ENCODE measurements around the gene GABBR1.

Gene GABBR1

DNA sequence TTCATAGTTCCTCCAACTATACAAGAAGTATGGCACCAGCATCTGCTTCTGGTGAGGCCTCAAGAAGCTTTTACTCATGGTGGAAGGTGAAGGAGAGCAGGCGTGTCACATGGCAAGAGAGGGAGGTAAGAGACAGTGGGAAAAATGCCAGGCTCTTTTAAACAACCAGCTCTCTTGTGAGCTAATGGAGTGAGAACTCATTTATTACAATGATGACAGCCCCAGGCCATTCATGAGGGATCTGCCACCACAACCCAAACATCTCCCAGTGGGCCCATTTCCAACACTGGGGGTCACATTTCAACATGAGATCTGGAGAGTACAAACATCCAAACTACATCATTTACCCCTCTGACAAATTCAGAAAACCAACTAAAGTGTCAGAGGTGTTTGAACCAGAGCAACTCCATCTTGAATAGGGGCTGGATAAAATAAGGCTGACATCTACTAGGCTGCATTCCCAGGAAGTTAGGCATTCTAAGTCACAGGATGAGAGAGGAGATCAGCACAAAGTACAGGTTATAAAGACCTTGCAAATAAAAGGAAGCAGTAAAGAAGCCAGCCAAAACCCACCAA, 71.3 kb downstream of the GABBR1 start:
- DNase-seq = no peak

DNA sequence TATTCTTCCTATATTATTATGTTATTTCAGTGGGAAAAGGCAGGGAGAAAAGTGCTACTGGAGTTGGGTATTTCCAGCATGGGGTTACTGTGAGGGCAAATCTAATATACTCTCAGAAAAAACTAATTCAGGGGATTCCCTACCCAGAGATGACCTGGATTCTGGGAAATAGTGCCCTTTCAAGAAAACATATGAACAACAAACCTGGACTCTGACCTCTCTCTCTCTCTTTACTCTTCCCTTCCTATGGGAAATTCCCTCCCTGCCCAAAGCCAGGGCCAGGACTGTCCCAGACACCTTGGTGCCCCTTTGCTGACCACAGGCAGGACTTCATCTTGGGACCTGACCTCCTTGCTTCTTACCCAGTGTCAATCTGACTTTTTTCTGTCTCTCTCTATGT, 71.9 kb downstream of the GABBR1 start:
- DNase-seq = no peak

DNA sequence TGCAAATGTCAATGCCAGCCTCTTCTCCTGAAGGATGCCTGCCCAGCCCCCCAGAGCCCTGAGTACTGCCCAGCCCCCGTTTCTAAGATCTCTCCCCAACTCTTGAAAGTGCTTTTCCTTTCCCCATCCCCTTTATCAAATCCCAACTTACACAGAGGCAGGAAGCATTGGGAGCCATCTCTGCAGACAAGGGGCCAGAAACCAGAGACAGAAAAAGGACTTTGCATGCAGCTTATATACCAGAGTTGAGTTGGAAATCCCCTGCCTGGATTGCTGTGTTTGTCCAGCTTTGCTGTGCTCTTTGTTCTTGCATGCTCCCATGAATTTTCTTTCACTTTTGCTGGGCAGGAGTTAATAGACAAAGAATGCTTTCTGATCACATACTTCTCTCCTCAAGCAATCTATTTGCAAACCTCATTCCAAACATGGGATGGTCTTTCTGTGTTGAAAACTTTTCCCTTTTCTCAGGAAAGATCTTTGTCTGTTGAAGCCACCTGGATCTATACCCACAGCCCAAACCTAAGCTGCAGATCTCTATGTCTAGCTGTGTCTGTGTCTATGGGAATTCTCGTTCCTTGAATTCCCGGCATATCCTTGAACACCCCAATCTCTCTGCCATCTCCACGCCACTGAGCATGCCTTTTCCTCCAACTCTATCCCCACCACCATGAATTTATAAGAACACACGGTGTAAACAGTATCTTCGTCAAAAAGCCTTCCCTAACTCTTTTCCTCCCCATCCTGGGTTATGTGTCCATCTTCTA, 73.3 kb downstream of the GABBR1 start, which contains the start of gene UBD:
TSS of gene UBD (minus strand) at position 209 of the 764 bp plus-strand sequence. CDS start at position 178, 31 bp downstream.
- no peak for DNase-seq

DNA sequence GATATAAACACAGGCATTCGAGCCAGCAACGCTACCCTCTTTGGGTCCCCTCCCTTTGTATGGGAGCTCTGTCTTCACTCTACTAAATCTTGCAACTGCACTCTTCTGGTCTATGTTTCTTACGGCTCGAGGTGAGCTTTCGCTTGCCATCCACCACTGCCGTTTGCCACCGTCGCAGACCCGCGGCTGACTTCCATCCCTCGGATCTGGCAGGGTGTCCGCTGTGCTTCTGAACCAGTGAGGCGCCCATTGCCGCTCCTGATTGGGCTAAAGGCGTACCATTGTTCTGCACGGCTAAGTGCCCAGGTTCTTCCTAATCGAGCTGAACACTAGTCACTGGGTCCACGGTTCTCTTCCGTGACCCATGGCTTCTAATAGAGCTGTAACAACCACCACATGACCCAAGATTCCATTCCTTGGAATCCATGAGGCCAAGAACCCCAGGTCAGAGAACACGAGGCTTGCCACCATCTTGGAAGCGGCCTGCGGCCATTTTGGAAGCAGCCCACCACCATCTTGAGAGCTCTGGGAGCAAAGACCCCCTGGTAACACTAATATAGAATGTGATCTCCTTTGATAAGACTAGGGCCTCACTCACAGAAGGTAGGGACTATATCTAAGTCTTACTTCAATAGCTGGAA, 74.4 kb downstream of the GABBR1 start:
- DNase-seq = no peak

DNA sequence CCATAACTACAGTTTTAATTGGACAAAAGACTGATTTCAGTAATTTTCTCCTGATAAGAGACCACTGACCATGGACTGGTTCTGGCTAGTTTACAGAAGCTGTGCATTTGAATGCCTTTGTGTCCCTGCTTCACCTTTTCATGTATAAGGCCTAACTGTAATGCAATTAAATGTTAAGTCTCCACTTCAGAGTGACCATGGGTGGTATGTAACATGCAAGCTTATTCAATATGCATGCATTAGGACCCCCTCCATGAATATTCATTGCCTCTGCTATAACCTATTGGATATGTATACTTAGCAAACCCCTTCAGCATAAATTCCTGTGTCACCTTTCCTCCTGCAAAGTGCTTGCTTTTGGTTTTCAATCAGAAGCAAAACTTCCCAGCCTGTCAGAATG, 75.7 kb downstream of the GABBR1 start:
- DNase-seq = no peak

DNA sequence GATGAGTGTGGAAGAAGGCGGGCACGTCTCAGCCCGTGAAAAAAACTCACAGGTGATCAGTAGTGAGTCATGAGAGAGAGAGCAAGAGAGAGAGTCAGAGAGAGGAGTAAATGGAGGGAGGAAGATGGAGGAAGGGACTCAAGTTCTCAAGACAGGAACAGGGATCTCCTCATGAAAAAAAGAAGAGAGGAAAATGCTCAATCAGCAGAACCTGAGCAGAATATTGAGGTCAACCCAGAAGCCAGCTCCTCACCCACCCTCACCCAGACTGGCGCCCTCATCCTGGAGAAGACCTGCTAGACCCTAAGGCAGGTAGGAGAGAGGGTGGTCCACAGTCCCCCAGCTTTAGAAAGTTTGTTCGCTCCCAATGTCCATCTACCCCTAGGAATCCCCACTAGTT, 78.2 kb downstream of the GABBR1 start:
- no peak for DNase-seq

DNA sequence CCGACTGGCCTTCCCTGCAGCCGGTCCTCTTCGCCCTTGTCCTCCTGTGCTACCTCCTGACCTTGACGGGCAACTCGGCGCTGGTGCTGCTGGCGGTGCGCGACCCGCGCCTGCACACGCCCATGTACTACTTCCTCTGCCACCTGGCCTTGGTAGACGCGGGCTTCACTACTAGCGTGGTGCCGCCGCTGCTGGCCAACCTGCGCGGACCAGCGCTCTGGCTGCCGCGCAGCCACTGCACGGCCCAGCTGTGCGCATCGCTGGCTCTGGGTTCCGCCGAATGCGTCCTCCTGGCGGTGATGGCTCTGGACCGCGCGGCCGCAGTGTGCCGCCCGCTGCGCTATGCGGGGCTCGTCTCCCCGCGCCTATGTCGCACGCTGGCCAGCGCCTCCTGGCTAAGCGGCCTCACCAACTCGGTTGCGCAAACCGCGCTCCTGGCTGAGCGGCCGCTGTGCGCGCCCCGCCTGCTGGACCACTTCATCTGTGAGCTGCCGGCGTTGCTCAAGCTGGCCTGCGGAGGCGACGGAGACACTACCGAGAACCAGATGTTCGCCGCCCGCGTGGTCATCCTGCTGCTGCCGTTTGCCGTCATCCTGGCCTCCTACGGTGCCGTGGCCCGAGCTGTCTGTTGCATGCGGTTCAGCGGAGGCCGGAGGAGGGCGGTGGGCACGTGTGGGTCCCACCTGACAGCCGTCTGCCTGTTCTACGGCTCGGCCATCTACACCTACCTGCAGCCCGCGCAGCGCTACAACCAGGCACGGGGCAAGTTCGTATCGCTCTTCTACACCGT, 79.5 kb downstream of the GABBR1 start:
- no peak for DNase-seq

DNA sequence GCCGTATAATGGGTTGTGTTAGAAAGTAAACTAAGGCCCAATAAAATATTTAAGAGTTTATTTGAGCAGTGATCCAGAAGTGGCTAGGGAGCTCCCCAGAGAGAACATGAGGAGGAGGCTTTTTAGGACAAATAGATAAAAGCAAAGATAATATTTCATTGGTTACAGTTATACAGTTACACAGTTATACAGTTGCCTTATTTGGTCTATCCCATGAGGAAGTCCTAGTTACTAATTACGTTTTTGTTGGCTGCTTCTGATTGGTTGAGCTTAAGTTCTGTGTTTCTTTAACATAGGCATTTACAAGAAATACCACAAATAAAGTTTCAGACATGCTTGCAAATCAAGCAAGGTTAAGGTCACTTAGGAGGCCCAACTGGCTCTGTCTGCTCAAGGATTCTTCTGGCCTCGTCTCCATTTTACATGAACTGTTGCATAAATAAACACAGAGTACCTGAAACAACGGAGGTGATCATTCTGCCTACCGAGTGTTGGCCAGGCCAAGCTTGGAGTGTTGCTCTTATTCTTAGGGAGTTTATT, 80.4 kb downstream of the GABBR1 start:
- no peak for DNase-seq

DNA sequence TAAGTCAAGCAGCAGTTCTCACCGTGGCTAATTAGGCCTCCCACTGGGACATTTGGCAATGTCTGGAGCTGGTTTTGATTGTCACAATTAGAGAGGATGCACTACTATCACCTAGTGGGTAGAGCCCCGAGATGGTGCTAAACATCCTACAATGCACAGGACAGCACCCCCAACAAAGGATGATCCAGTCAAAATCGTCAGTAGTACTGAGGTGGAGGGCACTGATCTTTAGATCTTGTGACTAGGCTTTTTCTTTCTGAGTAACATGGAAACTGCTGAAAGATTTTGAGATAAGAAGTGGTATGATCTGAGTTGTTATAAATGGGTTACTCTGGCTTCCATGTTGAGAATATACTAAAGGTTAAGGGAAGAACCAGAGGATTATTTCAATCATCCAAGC, 85.4 kb downstream of the GABBR1 start:
- no peak for DNase-seq

DNA sequence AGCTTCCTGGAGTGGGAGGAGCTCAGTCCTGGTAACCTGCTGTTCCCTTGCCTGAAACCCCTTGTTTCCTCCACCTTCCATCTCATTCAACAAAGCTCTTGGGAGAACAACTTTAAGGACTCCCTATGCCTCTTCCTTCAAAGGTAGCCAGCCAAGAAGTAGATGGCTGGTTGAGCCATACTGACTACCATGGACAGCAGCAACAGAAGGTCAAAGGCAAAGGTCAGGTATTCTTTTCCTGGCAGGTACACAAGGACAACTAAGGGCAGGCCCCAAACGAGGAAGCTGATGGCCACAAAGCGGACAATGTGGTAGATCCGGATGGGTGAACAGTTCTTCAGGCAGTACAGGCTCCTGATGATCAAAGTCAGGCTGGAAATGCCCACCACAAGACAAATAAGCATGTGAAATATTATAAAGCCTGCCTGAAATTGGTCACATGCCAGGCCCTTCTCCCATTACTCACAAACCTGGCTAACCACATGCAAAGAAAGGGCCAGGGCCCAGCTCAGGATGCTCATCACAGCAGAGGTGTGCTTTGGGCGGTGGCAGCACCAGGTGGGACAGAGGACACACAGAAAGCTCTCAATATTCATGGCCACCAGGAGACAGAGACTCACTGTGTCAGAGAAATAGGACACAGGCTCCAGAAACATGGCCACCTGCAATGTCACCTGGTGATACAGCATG, 95.1 kb downstream of the GABBR1 start:
- DNase-seq = no peak

DNA sequence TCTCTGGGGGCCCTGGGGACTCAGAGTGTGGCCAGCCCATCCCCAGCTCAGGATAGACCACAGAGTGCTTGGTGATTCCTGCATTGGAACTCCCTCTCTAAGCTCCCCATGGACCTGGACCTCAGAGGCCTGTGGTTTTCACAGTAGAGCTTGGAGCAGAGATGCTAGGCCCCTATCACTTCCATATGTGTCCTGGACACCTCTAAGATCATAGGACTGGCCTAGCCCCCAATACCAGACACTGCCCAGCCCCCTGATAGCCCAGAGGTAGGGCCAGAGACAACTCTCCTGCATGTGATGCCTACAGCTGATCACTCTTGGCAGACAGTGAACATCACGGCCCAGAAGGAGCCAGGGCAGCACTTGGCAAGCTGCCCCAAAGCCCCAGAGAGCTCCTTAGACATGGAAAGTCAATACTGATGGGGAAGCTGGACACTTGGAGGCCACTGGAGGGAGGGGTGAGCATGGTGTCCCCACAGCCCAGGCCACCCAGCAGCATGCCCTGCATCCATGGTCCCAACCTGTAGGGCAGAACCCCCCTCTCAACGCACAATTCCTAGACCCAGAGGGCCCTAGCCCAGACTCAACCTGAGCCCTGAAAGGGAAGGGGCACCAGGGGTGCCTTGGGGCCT, 100.5 kb downstream of the GABBR1 start:
- DNase-seq = no peak

DNA sequence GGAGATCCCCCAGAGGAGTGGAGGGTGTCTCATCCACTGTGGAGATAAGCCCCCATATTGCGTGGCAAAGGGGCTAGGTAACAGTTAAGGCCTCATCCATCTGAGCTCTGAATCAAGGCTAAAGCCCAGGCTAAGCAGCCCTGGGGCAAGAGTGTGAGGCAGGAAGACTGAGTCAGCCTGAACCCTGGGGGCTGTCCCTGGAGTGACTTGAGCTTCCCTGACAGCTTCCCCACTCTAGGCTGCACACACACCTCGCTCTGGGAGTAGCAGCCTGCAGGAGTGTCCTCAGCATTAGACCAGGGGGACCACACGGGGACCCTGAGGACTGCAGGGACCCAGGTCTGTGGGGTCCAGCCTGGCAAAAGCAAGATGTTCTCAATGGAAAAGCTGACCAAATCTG, 101.3 kb downstream of the GABBR1 start:
- no peak for DNase-seq

DNA sequence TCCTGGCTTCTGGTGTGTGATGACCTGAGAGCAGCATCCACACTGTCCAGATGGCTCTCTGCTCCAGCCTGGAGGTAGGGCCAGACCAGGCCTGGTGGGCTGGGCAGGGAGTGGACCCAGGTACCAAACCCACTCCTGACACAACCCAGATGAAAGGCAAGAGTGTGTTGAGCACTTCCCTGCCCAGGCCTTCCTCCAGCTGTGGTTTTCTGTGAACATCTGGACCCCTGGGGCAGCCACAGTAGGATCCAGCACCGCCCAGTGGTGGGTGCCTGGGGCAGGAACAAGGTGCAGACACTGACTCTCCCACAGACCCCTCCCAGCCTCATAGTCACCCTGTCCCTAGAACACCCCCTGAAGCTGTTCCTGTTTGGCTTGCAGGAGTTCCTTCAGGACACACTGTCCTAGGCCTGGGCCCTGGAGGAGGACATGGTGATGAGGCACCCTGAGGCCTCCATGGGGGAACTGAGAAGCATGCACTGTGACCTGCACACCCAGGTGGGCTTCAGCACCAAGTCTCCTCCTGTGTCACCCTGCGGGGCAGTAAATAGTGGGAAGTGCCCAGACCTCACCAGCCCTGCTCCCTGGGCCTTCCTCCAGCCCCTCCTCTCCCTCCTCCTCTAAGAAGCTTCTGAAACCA, 102.2 kb downstream of the GABBR1 start:
- DNase-seq = no peak

DNA sequence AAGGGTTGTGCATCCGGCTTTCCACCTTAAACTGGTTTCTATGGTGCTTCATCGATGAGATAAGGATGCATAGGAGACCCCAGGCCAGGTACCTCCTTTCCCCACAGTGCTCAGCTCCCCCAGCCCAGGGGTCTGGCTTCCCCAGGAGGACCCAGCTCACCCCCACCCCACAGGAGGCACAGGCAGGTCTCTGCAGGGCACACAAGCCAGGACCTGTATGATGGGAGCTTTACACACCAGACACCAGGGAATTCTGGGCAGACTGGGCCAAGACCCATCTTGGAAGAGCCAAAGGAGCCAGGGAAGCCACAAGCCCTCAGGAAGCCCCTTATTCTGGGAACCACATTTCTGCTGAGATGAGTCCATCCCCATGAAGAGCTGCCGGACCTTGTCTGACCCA, 103.0 kb downstream of the GABBR1 start:
- no peak for DNase-seq

DNA sequence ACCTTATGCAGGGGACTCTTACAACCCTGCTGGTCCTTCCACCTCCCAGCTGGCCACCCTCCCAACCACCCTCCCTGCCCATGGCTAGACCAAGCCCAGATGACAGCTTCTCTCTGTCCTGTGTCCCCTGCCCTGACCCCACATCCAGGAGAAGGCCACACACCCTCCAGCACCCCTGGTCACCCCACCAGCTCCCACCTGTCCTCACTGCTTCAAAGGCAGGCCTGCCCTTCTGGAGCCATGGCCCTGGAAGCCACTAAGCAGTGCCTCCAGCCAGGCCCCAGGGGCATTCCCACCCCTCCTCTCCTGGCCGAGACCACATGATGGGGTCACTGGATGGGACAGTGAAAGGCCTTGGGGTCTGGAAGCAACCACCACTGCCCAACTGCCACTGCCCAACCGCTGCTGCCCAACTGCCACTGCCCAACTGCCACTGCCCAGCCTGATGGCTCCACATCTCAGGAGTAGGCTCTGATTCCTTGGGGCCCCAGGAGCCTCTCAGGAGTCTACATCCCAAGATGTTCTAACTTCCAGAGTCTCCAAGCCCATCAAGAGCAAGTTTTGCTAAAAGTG, 103.9 kb downstream of the GABBR1 start:
- DNase-seq = no peak

DNA sequence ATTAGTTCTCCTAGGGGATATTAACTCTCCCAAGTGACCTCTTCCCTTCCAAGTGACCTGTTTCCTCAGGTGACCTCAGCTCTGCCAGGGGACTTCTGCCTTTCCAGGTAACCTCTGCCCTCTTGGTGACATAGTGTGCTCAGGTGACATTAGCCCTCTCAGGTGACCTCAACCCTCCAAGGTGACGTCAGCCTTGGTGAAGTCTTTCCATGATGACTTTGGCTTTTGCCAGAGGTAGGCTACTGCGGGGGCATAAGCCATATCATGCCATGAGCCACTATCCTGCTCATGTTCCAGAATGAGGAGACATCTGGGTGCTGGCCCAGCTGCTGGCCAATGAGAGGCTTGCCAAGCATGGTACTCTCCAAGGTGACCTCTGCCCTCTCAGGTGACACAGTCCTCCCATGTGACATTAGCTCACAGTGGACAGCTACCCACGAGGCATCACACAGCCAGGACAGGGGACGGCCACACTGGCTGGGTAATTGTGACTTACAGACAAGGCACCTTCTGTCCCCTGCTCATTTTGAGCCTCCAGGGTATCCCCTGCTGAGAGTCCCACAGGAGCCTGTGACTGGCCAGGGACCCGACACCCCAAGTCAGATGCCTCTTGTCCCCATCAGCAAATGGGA, 104.6 kb downstream of the GABBR1 start:
- DNase-seq = no peak

DNA sequence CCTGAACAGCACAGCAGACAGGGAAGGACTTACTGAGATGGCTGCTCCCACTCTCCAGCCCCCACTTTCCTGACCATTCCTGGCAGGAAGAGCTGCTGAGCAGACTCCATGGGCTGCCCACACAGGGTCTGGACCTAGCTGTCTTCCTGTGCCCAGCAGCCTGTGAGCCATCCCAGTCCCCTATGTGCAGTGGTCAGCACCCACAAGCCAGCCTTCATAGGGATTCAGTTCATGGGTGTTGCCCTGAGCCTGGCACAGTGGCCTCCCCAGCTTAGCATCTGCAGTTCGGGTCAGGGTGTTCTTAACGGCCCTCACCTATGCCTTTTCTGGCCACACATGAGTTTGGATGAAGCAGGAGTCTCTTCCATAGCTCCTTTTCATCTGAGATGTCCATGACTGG, 105.4 kb downstream of the GABBR1 start:
- no peak for DNase-seq

DNA sequence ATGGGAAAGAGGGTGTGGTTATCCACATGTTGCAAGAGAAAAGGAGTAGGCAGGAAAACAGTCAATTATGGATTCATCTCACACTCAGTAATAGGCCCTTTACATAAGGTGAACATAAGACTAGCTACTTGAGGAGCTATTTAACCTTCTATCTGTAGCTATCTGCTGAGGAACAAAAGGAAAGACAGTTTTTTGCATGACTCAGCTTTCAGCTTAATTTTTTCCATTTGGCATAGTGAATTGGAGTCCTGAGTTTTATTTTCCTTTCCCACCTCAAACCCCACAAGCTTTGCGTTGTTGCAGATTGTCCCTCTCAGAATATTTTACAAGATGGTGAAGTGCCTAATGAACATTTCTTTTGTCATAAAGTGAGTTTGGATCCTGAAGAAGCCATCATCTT, 105.9 kb downstream of the GABBR1 start:
- no peak for DNase-seq

DNA sequence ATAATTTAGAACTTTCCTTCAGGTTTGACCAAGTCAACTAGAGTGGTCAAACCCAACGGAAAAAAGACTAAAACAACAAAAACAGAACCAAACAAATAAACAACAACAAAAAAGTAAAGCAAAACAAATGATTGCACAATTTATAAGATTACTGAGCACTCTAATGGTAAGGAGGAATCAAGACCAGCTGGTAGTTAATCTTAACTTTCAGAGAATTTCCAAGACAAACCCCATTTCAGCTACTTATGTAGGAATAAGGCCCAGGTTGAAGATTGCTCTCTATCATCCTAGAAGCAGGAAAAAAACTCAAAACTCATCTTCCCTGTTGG, 107.7 kb downstream of the GABBR1 start:
- no peak for DNase-seq

DNA sequence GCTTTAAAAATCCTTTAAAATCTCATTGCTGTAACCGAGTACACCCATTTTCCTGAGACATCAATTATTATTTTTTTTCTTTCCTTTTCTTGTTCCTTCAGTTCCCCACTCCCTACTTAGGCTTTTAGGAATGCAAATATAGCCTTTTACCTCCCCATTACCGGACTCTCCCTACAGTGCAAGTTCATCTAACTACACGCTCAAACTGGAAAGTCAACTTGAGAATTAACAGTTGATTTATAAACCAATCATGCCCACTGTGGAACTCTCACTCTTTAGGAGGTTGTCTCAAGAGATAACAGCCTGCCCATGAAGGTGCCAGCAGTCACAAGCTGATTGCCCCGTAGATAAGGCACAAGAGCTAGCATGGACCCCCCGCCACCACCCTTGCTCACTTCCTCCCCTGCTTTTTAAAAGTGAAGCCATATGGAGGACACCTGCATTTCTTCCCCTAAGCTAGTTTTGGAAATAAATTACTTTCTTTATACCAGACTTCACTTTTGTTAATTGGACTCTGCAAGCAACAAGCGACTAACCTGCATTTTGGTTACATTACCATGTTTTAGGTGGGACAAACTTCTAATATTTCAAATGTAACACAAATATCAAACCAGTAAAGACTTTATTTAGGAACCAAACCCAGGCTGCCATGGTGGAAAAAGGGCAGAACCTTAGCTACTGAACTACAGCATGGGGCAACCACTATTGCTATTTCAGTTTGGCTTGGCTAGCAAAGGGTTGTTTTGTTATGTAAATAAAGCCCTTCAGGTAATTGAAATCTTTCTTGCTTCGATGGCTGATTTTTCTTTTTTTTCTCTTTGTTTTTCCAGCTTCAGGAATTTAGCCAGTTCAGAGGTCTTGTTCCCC, 108.3 kb downstream of the GABBR1 start:
- no peak for DNase-seq
